ENCODE data around the gene TEX35. TPM values are rescaled to one million over a fixed set of nuclear protein-coding genes. Genes with fewer than 3 reads are reported as not detected.
A peak's percentile ranks its signal among the peaks of the same experiment; 100 is the strongest.

Gene TEX35
- total RNA-seq, 1 experiment from 2014 or later: not detected

- no peaks in the 10 kb centered on the region for H3K36me3 ChIP-seq (ENCODE audit: low read depth, low read length)
- ChIA-PET CTCF (no interaction called here), POLR2A (ENCODE audit: unreplicated experiment) (interaction anchor here (0.6 kb wide), 1 partner anchor 228 kb away, joined by 3 read pairs; no protein-coding TSS in a partner anchor)
- peak overlapping the region; percentile 55 for H3K4me3 ChIP-seq (ENCODE audit: low read length)
- H3K9ac ChIP-seq (ENCODE audit: low read length): peak overlapping the region; percentile 80
- peak overlapping the region; percentile 83 for H3K4me2 ChIP-seq (ENCODE audit: low read length)
- H3K9me3 ChIP-seq (ENCODE audit: low read length): no peaks in the 10 kb centered on the region
- no TSS peak for BruUV-seq (replicated peaks)
- H4K20me1 ChIP-seq (ENCODE audit: low read length): no peaks in the 10 kb centered on the region
- DNase-seq: no peak
- peaks cover 13% of the 10 kb centered on the region for H3K79me2 ChIP-seq (ENCODE audit: low read length)
- peak overlapping the region; percentile 99 for H3K27ac ChIP-seq (ENCODE audit: low read length)
- peak overlapping the region; percentile 50; the same call in 1 of the 2 replicates for H2AFZ ChIP-seq (ENCODE audit: low read length)
- peaks cover 4% of the 10 kb centered on the region for H3F3A ChIP-seq (ENCODE audit: low read length, unreplicated experiment)
- H3K4me1 ChIP-seq (ENCODE audit: insufficient read depth, low read length): peaks cover 68% of the 10 kb centered on the region
- no peaks in the 10 kb centered on the region for H3K27me3 ChIP-seq (ENCODE audit: low read length)
- no peak for ATAC-seq
- TF ChIP-seq EZH2 (IDR thresholded peaks at IDR 0.05; ENCODE audit: low read length, unreplicated experiment): no peak
- TF ChIP-seq EZH2phosphoT487 (IDR thresholded peaks at IDR 0.05; ENCODE audit: borderline replicate concordance, low read length): no peak
- no peak for TF ChIP-seq CTCF (conservative IDR thresholded peaks at IDR 0.05; ENCODE audit: low read depth, low read length)
- no peaks in the 10 kb centered on the region for H3K9me2 ChIP-seq (replicated peaks; ENCODE audit: low read length)
- intact Hi-C loops (cut with micrococcal nuclease): loop anchor here (10.0 kb wide), 1 partner anchor 356 kb away; no protein-coding TSS in a partner anchor
These were observed 26.4 kb downstream of the TEX35 start for GRCh38 chr1:178539291-178539690.

DNA sequence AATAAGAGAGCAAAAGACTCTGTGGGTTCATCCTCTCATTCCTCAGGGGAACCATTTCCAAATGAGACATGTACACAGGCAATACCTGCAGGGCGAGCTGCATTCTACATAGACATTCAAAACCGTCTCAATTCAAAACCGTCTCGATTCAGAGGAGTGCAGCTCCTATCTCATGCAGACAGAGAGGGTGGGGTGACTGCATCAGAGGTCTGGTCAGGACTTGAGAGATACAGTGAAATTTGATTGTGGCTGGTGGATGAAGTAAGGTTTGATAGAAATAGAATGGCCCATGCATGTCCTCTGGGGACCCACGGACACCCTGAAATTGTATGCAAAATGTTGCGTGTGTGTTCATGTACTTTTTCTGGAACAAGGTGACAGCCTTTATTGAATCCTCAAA lies 27.3 kb downstream of the TEX35 start:
- Histone ChIP-seq H3K4me3 (ENCODE audit: low read length) (no peak overlapping the region), H2AFZ (ENCODE audit: low read length) (no peak overlapping the region), H3F3A (ENCODE audit: low read length, unreplicated experiment) (peaks cover 4% of the 10 kb centered on the region), H4K20me1 (ENCODE audit: low read length) (no peaks in the 10 kb centered on the region), H3K79me2 (ENCODE audit: low read length) (peaks cover 22% of the 10 kb centered on the region), H3K9me2 (replicated peaks; ENCODE audit: low read length) (no peaks in the 10 kb centered on the region), H3K4me1 (ENCODE audit: insufficient read depth, low read length) (peaks cover 73% of the 10 kb centered on the region), H3K9ac (ENCODE audit: low read length) (no peak overlapping the region), H3K9me3 (ENCODE audit: low read length) (no peaks in the 10 kb centered on the region), H3K4me2 (ENCODE audit: low read length) (peak overlapping the region; percentile 51; the same call in 1 of the 2 replicates), H3K27me3 (ENCODE audit: low read length) (no peaks in the 10 kb centered on the region), H3K27ac (ENCODE audit: low read length) (peak overlapping the region; percentile 59), H3K36me3 (ENCODE audit: low read depth, low read length) (no peaks in the 10 kb centered on the region)
- ATAC-seq (no peak), DNase-seq (no peak)
- CTCF ChIA-PET: interaction anchor here (0.6 kb wide), 1 partner anchor 229 kb away, joined by 4 read pairs; no protein-coding TSS in a partner anchor
- intact Hi-C loops (cut with micrococcal nuclease): loop anchor here (5.0 kb wide), 1 partner anchor 112 kb away; no protein-coding TSS in a partner anchor
- POLR2A ChIA-PET (ENCODE audit: unreplicated experiment): interaction anchor here (0.6 kb wide), 1 partner anchor 164 kb away, joined by 3 read pairs; no protein-coding TSS in a partner anchor
- TF ChIP-seq EZH2 (IDR thresholded peaks at IDR 0.05; ENCODE audit: low read length, unreplicated experiment) (no peak), EZH2phosphoT487 (IDR thresholded peaks at IDR 0.05; ENCODE audit: borderline replicate concordance, low read length) (no peak), CTCF (conservative IDR thresholded peaks at IDR 0.05; ENCODE audit: low read depth, low read length) (no peak)
- BruUV-seq (replicated peaks): no TSS peak

GRCh38 chr1:178540646-178541045 lies 27.7 kb downstream of the TEX35 start:
- Histone ChIP-seq H3K79me2 (ENCODE audit: low read length) (peaks cover 26% of the 10 kb centered on the region), H4K20me1 (ENCODE audit: low read length) (no peaks in the 10 kb centered on the region), H3F3A (ENCODE audit: low read length, unreplicated experiment) (peaks cover 4% of the 10 kb centered on the region), H3K4me2 (ENCODE audit: low read length) (peak overlapping the region; percentile 51), H3K4me3 (ENCODE audit: low read length) (no peak overlapping the region), H3K9ac (ENCODE audit: low read length) (no peak overlapping the region), H3K27ac (ENCODE audit: low read length) (peak overlapping the region; percentile 59), H3K4me1 (ENCODE audit: insufficient read depth, low read length) (peaks cover 73% of the 10 kb centered on the region), H3K36me3 (ENCODE audit: low read depth, low read length) (no peaks in the 10 kb centered on the region; the same call in 1 of the 2 replicates), H3K27me3 (ENCODE audit: low read length) (no peaks in the 10 kb centered on the region), H3K9me3 (ENCODE audit: low read length) (no peaks in the 10 kb centered on the region), H3K9me2 (replicated peaks; ENCODE audit: low read length) (no peaks in the 10 kb centered on the region), H2AFZ (ENCODE audit: low read length) (no peak overlapping the region)
- ChIA-PET CTCF (interaction anchor here (0.6 kb wide), 1 partner anchor 12 kb away, joined by 3 read pairs; no protein-coding TSS in a partner anchor), POLR2A (ENCODE audit: unreplicated experiment) (interaction anchor here (0.6 kb wide), 2 partner anchors 163 to 184 kb away, joined by 3 read pairs; partner anchors contain the start of gene RALGPS2)
- ATAC-seq: no peak
- TF ChIP-seq CTCF (conservative IDR thresholded peaks at IDR 0.05; ENCODE audit: low read depth, low read length): no peak
- TF ChIP-seq EZH2phosphoT487 (IDR thresholded peaks at IDR 0.05; ENCODE audit: borderline replicate concordance, low read length): no peak
- TF ChIP-seq EZH2 (IDR thresholded peaks at IDR 0.05; ENCODE audit: low read length, unreplicated experiment): no peak
- intact Hi-C loops (cut with micrococcal nuclease): loop anchor here (5.0 kb wide), 1 partner anchor 112 kb away; no protein-coding TSS in a partner anchor
- no TSS peak for BruUV-seq (replicated peaks)
- peak; percentile 55 for DNase-seq

Measured in PC-3 (cell line).